ENCODE results near the gene PHF12.

The PHF12 gene

DNA sequence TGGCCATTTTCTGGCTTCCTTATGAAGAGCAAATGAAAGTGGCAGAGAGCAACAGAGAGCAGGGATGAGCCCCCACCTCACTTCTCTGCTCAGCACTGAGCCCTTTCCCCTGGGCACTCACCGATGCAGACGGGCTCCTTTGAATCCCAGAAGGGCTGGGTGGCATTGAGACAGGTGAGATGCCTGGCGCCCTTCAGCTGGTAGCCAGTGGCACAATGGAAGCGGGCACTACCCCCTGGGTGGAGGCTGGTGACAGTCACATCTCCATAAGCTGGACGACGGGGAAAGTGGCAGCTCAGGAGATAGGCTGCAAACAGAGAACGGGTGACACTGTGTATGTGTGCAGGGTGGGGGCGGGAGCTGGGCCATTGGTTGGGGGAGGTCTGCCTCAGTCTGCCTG is 12.5 kb upstream of the PHF12 start:
- Histone ChIP-seq H3K27me3 (replicated peaks; ENCODE audit: control insufficient read depth, insufficient read depth, low read length, poor library complexity, severe bottlenecking) (no peaks in the 10 kb centered on the region), H3K27ac (ENCODE audit: insufficient read depth, low read length, poor library complexity, severe bottlenecking) (no peak overlapping the region), H3K36me3 (ENCODE audit: control insufficient read depth, insufficient read depth, low read length) (no peaks in the 10 kb centered on the region), H3K4me3 (ENCODE audit: insufficient read depth, low read depth, low read length, poor library complexity, severe bottlenecking) (no peak overlapping the region), H3K4me1 (ENCODE audit: control insufficient read depth, insufficient read depth, low read length, poor library complexity, severe bottlenecking) (no peaks in the 10 kb centered on the region), H3K9me3 (ENCODE audit: control insufficient read depth, low read length) (no peaks in the 10 kb centered on the region)
- no peak for DNase-seq

DNA sequence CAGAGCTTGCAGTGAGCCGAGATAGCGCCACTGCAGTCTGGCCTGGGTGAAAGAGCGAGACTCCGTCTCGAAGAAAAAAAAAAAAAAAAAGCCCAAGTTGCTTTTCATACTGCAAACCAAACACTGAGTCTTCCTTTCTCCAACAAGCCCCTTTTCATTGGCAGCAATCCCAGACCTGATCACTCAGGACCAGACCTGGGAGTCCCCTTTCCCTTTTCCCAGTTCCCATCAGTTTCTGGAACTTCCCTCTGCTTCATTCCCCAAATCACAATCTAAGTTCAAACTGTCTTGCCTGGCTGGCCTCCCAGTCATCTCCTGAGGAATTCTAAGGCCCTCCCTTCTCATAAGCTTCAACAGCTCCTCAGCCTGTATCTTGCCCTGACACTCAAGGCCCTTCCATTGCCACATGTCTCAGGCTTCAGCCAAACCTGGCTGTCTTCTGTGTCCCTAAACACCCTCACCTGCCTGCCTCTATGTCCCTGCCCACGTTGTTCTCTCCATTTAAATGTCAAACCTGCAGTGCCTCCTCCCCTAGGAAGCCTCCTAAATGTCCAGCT is 11.8 kb upstream of the PHF12 start:
- DNase-seq = no peak
- H3K9me3 ChIP-seq (ENCODE audit: control insufficient read depth, low read length) = no peaks in the 10 kb centered on the region

DNA sequence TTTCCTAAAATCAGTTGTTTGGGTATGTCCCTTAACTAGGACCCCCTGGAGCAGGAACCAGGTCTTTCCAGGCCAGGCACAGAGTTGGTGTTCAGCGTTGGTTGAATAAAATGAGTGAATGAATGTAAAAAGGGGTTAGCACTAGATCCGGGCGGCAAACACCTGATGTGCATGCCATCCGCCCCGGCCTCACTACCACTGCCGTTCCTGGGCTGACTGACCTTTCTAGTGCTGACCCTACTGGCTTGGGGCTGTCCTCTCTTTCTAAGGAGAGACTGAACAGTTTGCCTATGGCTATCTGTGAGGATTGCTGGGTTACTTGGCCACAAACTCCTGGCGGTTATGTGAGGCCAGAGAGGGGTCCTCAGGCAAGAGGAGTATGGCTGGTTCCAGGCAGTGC is 10.1 kb upstream of the PHF12 start:
- Histone ChIP-seq H3K27ac (ENCODE audit: insufficient read depth, low read length, poor library complexity, severe bottlenecking) (no peak overlapping the region), H3K4me3 (ENCODE audit: insufficient read depth, low read depth, low read length, poor library complexity, severe bottlenecking) (no peak overlapping the region), H3K36me3 (ENCODE audit: control insufficient read depth, insufficient read depth, low read length) (no peaks in the 10 kb centered on the region), H3K4me1 (ENCODE audit: control insufficient read depth, insufficient read depth, low read length, poor library complexity, severe bottlenecking) (no peaks in the 10 kb centered on the region), H3K27me3 (replicated peaks; ENCODE audit: control insufficient read depth, insufficient read depth, low read length, poor library complexity, severe bottlenecking) (no peaks in the 10 kb centered on the region), H3K9me3 (ENCODE audit: control insufficient read depth, low read length) (no peaks in the 10 kb centered on the region)
- DNase-seq = no peak

More for the DNA sequence above, 11.8 kb upstream of the PHF12 start:
- Histone ChIP-seq H3K4me1 (ENCODE audit: control insufficient read depth, insufficient read depth, low read length, poor library complexity, severe bottlenecking) (no peaks in the 10 kb centered on the region), H3K36me3 (ENCODE audit: control insufficient read depth, insufficient read depth, low read length) (no peaks in the 10 kb centered on the region), H3K4me3 (ENCODE audit: insufficient read depth, low read depth, low read length, poor library complexity, severe bottlenecking) (no peak overlapping the region), H3K27me3 (replicated peaks; ENCODE audit: control insufficient read depth, insufficient read depth, low read length, poor library complexity, severe bottlenecking) (no peaks in the 10 kb centered on the region), H3K27ac (ENCODE audit: insufficient read depth, low read length, poor library complexity, severe bottlenecking) (no peak overlapping the region)

DNA sequence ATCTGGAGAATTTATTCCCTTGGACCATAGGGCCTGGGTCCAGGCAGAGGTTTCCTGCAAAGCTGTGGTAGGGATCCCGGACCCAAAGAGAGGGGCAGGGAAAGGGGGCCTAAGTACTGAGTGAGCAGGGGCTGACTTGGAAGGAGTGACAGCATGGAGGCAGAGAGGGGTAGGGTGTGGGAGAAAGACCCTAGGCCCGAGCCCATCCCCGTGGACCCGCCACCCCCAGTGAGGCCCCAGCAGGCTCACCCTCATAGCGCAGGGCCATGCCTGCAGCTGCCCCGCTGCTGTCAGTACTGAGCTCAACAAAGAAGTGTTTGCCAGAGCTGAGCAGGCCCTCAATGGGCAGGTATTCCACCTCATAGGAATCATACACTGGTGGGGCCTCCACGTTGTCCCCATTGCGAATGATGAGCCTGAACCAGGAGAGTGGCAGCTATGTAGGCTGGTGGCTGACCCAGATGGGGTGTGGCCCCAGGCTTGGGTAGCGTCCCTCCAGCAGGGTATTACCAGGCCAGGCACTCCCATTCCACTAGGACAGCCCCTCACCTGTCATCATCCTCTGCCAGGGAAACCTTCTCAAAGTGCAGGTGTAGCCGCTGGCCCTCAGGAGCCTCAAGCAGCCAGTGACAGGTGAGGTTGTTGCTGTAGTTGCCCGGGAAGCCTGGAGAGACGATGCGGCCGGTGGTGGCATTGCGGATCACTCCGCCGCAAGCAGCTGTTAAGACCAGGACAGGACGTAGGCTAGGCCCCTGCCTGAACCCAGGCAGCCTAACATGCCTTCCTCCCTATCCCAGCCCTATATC is 9.1 kb upstream of the PHF12 start:
- Histone ChIP-seq H3K4me3 (ENCODE audit: insufficient read depth, low read depth, low read length, poor library complexity, severe bottlenecking) (no peak overlapping the region), H3K36me3 (ENCODE audit: control insufficient read depth, insufficient read depth, low read length) (no peaks in the 10 kb centered on the region), H3K4me1 (ENCODE audit: control insufficient read depth, insufficient read depth, low read length, poor library complexity, severe bottlenecking) (no peaks in the 10 kb centered on the region), H3K9me3 (ENCODE audit: control insufficient read depth, low read length) (no peaks in the 10 kb centered on the region), H3K27me3 (replicated peaks; ENCODE audit: control insufficient read depth, insufficient read depth, low read length, poor library complexity, severe bottlenecking) (no peaks in the 10 kb centered on the region), H3K27ac (ENCODE audit: insufficient read depth, low read length, poor library complexity, severe bottlenecking) (no peak overlapping the region)
- DNase-seq = no peak

DNA sequence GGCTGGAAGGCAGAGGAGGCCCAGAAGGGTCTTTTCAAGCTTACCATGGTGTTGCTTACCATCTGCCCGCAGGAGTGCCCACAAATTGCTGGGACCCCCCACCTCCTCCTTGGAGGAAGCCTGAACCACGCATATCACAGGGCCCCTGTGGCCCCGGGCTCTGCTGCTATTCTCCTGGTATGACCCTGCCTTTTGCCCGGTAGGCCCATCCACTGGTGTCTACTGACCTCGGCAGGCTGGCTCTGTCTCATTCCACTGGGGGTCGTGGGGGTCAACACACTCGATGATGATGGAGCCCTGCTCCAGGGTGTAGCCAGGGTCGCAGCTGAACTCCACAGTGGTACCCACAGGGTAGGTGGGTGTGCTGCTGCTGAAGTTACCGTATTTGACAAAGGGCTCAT is 8.2 kb upstream of the PHF12 start:
- H3K4me3 ChIP-seq (ENCODE audit: insufficient read depth, low read depth, low read length, poor library complexity, severe bottlenecking) = no peak overlapping the region
- H3K27me3 ChIP-seq (replicated peaks; ENCODE audit: control insufficient read depth, insufficient read depth, low read length, poor library complexity, severe bottlenecking) = no peaks in the 10 kb centered on the region
- no peaks in the 10 kb centered on the region for H3K9me3 ChIP-seq (ENCODE audit: control insufficient read depth, low read length)
- no peaks in the 10 kb centered on the region for H3K36me3 ChIP-seq (ENCODE audit: control insufficient read depth, insufficient read depth, low read length)
- H3K27ac ChIP-seq (ENCODE audit: insufficient read depth, low read length, poor library complexity, severe bottlenecking) = no peak overlapping the region
- no peaks in the 10 kb centered on the region for H3K4me1 ChIP-seq (ENCODE audit: control insufficient read depth, insufficient read depth, low read length, poor library complexity, severe bottlenecking)
- DNase-seq = no peak

DNA sequence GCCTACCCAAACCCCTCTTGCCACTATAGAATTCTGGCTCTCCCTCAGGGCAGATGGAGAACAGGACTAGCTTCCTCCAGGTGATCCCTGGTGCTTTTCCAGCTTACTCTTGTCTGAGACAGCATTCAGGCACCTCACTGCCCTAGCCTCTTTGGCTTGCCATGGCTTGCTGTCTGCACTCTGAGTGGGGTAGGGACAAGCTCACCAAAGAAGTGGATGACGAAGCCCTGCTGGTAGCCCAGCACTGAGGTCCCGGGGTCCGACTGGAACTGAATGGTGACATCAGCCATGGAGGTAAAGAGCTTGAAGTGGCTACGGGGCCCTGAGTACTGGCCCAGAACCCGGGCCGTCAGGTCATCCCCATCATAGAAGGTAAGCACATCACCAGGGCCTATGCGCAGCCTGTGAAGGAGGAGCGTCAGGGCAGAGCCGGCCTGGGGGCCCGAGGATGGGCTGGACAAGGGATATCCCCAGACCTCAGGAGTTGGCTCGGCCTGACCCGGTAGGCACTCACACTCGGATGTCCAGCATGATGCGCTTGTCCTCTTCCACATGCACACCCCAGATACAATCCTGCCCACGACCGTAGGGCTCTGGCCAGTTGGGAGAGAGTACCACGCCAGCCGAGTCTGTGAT is 7.6 kb upstream of the PHF12 start:
- Histone ChIP-seq H3K36me3 (ENCODE audit: control insufficient read depth, insufficient read depth, low read length) (no peaks in the 10 kb centered on the region), H3K4me1 (ENCODE audit: control insufficient read depth, insufficient read depth, low read length, poor library complexity, severe bottlenecking) (no peaks in the 10 kb centered on the region), H3K27me3 (replicated peaks; ENCODE audit: control insufficient read depth, insufficient read depth, low read length, poor library complexity, severe bottlenecking) (no peaks in the 10 kb centered on the region), H3K4me3 (ENCODE audit: insufficient read depth, low read depth, low read length, poor library complexity, severe bottlenecking) (no peak overlapping the region), H3K9me3 (ENCODE audit: control insufficient read depth, low read length) (no peaks in the 10 kb centered on the region), H3K27ac (ENCODE audit: insufficient read depth, low read length, poor library complexity, severe bottlenecking) (no peak overlapping the region)
- DNase-seq = no peak

DNA sequence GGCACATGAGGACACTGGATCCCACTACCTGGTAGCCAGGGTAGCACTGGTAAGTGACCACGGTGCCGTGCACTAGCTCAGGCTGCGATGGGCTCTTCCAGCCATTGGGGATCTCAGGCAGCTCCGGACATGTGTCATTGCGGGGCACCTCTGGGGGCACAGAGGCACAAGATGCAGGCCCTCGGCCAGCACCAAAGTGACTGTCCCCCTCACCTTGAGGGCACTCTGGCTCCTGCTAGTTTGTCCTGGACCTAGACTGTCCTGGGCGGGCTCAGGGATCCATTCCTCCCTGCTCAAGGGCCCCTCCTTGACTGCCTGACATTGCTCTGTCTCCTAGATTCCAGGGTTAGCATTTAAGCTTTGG is 6.7 kb upstream of the PHF12 start:
- no peaks in the 10 kb centered on the region for H3K9me3 ChIP-seq (ENCODE audit: control insufficient read depth, low read length)
- H3K27me3 ChIP-seq (replicated peaks; ENCODE audit: control insufficient read depth, insufficient read depth, low read length, poor library complexity, severe bottlenecking) = no peaks in the 10 kb centered on the region
- no peak overlapping the region for H3K27ac ChIP-seq (ENCODE audit: insufficient read depth, low read length, poor library complexity, severe bottlenecking)
- no peaks in the 10 kb centered on the region for H3K4me1 ChIP-seq (ENCODE audit: control insufficient read depth, insufficient read depth, low read length, poor library complexity, severe bottlenecking)
- no peaks in the 10 kb centered on the region for H3K36me3 ChIP-seq (ENCODE audit: control insufficient read depth, insufficient read depth, low read length)
- no peak for DNase-seq
- H3K4me3 ChIP-seq (ENCODE audit: insufficient read depth, low read depth, low read length, poor library complexity, severe bottlenecking) = no peak overlapping the region

DNA sequence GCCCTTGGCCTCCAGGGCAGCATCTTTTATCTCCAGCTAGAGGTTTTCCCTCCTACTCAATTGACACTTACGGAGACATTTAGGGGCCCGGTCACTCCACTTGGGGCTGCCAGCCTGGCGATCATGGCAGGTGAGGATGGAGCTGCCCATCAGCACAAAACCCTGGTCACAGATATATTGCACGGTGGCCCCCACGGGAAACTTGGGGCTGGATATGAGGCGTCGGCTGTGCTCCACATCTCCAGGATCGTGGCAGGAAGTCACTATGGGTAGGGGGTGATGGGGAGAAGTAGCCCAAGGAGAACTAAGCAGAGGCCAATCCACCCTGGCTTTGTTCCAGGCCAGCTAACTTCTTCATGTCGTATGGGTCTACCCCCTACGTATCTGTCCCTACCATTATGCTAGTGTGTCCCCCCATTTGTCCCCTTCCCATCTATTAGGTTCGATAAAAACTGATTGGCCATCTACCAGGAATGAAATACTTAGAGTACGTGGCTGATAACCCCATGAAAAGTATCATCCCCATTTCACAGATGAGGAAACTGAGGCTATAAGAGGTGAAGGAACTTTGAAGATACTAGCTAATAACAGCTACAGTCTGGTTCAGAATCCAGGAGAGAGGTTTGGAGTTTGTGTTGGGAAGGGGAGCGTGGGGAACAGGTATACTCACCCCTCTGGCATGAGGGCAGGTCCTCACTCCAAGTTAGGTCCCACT is 6.1 kb upstream of the PHF12 start:
- Histone ChIP-seq H3K9me3 (ENCODE audit: control insufficient read depth, low read length) (no peaks in the 10 kb centered on the region), H3K4me1 (ENCODE audit: control insufficient read depth, insufficient read depth, low read length, poor library complexity, severe bottlenecking) (peaks cover 5% of the 10 kb centered on the region), H3K27me3 (replicated peaks; ENCODE audit: control insufficient read depth, insufficient read depth, low read length, poor library complexity, severe bottlenecking) (no peaks in the 10 kb centered on the region), H3K27ac (ENCODE audit: insufficient read depth, low read length, poor library complexity, severe bottlenecking) (no peak overlapping the region), H3K4me3 (ENCODE audit: insufficient read depth, low read depth, low read length, poor library complexity, severe bottlenecking) (no peak overlapping the region), H3K36me3 (ENCODE audit: control insufficient read depth, insufficient read depth, low read length) (no peaks in the 10 kb centered on the region)
- DNase-seq = no peak

DNA sequence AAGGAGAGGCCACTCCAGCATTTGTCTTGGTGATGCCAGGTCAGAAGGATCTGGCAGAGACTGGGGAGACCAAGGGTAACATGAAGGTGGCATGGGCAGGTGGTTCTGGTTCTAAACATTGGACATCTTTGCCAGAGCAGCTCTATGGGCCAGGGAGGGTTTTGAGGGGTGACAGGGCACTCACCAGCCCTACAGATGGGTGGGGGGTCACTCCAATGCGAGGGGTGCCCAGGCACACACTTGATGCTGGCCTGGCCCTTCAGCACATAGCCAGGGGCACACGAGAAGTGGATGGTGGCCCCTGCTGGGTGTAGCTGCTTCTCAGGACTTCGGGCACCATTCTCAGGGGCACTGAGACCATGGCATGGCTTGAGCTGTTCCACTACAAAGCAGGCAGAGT is 5.5 kb upstream of the PHF12 start:
- no peak for DNase-seq
- Histone ChIP-seq H3K4me3 (ENCODE audit: insufficient read depth, low read depth, low read length, poor library complexity, severe bottlenecking) (no peak overlapping the region), H3K27ac (ENCODE audit: insufficient read depth, low read length, poor library complexity, severe bottlenecking) (no peak overlapping the region), H3K4me1 (ENCODE audit: control insufficient read depth, insufficient read depth, low read length, poor library complexity, severe bottlenecking) (peaks cover 5% of the 10 kb centered on the region), H3K36me3 (ENCODE audit: control insufficient read depth, insufficient read depth, low read length) (no peaks in the 10 kb centered on the region), H3K27me3 (replicated peaks; ENCODE audit: control insufficient read depth, insufficient read depth, low read length, poor library complexity, severe bottlenecking) (no peaks in the 10 kb centered on the region), H3K9me3 (ENCODE audit: control insufficient read depth, low read length) (no peaks in the 10 kb centered on the region)

DNA sequence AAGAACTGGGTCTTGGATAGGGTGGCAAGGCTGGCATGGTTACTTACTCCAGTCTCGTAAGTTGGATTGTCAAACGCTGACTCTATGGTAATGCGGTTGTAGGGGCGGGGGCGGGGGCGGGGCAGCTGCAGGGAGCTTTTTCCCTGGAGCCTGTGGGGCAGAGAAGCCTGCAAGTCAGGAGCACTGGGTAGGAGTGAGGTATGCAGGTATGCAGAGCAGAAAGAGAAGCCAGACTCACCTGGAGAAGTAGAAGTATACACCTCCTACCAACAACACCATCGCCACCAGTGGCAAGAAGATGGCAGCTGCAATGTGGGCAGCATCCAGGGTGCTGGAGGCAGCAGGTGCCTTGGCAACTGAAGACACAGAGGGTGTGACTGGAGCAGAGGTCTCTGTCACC is 4.8 kb upstream of the PHF12 start:
- H3K4me1 ChIP-seq (ENCODE audit: control insufficient read depth, insufficient read depth, low read length, poor library complexity, severe bottlenecking) = peaks cover 5% of the 10 kb centered on the region
- no peaks in the 10 kb centered on the region for H3K27me3 ChIP-seq (replicated peaks; ENCODE audit: control insufficient read depth, insufficient read depth, low read length, poor library complexity, severe bottlenecking)
- no peaks in the 10 kb centered on the region for H3K9me3 ChIP-seq (ENCODE audit: control insufficient read depth, low read length)
- no peak overlapping the region for H3K4me3 ChIP-seq (ENCODE audit: insufficient read depth, low read depth, low read length, poor library complexity, severe bottlenecking)
- H3K27ac ChIP-seq (ENCODE audit: insufficient read depth, low read length, poor library complexity, severe bottlenecking) = no peak overlapping the region
- no peaks in the 10 kb centered on the region for H3K36me3 ChIP-seq (ENCODE audit: control insufficient read depth, insufficient read depth, low read length)
- DNase-seq = no peak
